ENCODE data around the gene PWWP2B.

Gene PWWP2B

GRCh38 chr10:132390921-132391675, 5.9 kb upstream of the PWWP2B start:
- Histone ChIP-seq H3K4me3 (ENCODE audit: low read depth, low read length, poor library complexity, severe bottlenecking) (no peak overlapping the region), H3K79me2 (ENCODE audit: insufficient read depth, low read length) (no peaks in the 10 kb centered on the region), H3K9me2 (ENCODE audit: low read depth, low read length) (no peaks in the 10 kb centered on the region), H3K4me2 (ENCODE audit: low read length) (no peak overlapping the region), H2AFZ (ENCODE audit: low read length) (no peak overlapping the region), H3F3A (ENCODE audit: insufficient read depth, low read length) (no peaks in the 10 kb centered on the region), H3K27me3 (ENCODE audit: insufficient read depth, low read length) (0 out of 2 replicates have a peak, but pooled peaks cover 6% of the 10 kb centered on the region), H3K9me3 (ENCODE audit: low read length) (no peaks in the 10 kb centered on the region), H4K20me1 (ENCODE audit: insufficient read depth, low read length) (no peaks in the 10 kb centered on the region), H3K4me1 (ENCODE audit: insufficient read depth, low read length, severe bottlenecking) (no peaks in the 10 kb centered on the region), H3K36me3 (ENCODE audit: insufficient read depth, low read length) (no peaks in the 10 kb centered on the region), H3K9ac (ENCODE audit: low read length) (no peak overlapping the region), H3K27ac (ENCODE audit: low read depth, low read length, poor library complexity, severe bottlenecking) (no peak overlapping the region)
- TF ChIP-seq, protein P1, sequence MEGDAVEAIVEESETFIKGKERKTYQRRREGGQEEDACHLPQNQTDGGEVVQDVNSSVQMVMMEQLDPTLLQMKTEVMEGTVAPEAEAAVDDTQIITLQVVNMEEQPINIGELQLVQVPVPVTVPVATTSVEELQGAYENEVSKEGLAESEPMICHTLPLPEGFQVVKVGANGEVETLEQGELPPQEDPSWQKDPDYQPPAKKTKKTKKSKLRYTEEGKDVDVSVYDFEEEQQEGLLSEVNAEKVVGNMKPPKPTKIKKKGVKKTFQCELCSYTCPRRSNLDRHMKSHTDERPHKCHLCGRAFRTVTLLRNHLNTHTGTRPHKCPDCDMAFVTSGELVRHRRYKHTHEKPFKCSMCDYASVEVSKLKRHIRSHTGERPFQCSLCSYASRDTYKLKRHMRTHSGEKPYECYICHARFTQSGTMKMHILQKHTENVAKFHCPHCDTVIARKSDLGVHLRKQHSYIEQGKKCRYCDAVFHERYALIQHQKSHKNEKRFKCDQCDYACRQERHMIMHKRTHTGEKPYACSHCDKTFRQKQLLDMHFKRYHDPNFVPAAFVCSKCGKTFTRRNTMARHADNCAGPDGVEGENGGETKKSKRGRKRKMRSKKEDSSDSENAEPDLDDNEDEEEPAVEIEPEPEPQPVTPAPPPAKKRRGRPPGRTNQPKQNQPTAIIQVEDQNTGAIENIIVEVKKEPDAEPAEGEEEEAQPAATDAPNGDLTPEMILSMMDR (IDR thresholded peaks at IDR 0.05; ENCODE audit: low read length) = no peak
- TF ChIP-seq EZH2 (IDR thresholded peaks at IDR 0.05; ENCODE audit: borderline replicate concordance, low read length) = no peak

DNA sequence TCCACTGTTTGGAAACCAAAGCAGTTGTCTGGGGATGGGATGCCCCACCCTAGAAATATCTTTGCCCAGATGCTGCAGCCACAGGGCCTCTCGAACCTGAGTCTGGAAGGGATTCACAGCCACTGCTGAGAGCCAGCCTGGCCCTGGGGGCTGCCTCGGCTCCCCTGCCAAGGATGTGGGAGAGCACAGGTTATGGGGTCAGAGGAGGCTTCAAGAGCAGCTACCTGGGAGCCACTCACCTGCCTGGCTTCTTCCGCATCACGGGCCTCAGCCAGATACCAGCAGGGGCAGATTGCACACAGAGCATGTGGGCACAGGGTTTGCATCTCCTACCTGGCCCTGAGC, 5.4 kb upstream of the PWWP2B start:
- H4K20me1 ChIP-seq (ENCODE audit: insufficient read depth, low read length) = no peaks in the 10 kb centered on the region
- H3K9me2 ChIP-seq (ENCODE audit: low read depth, low read length) = no peaks in the 10 kb centered on the region
- no peak overlapping the region for H3K4me2 ChIP-seq (ENCODE audit: low read length)
- H3K27me3 ChIP-seq (ENCODE audit: insufficient read depth, low read length) = 0 out of 2 replicates have a peak, but pooled peaks cover 6% of the 10 kb centered on the region
- TF ChIP-seq, protein P1 (IDR thresholded peaks at IDR 0.05; ENCODE audit: low read length) = no peak
- TF ChIP-seq EZH2 (IDR thresholded peaks at IDR 0.05; ENCODE audit: borderline replicate concordance, low read length) = no peak
- H3K9me3 ChIP-seq (ENCODE audit: low read length) = no peaks in the 10 kb centered on the region
- H2AFZ ChIP-seq (ENCODE audit: low read length) = no peak overlapping the region
- no peaks in the 10 kb centered on the region for H3K36me3 ChIP-seq (ENCODE audit: insufficient read depth, low read length)
- H3K27ac ChIP-seq (ENCODE audit: low read depth, low read length, poor library complexity, severe bottlenecking) = no peak overlapping the region
- H3K79me2 ChIP-seq (ENCODE audit: insufficient read depth, low read length) = no peaks in the 10 kb centered on the region
- no peaks in the 10 kb centered on the region for H3K4me1 ChIP-seq (ENCODE audit: insufficient read depth, low read length, severe bottlenecking)
- H3K9ac ChIP-seq (ENCODE audit: low read length) = no peak overlapping the region
- H3K4me3 ChIP-seq (ENCODE audit: low read depth, low read length, poor library complexity, severe bottlenecking) = no peak overlapping the region
- no peaks in the 10 kb centered on the region for H3F3A ChIP-seq (ENCODE audit: insufficient read depth, low read length)

DNA sequence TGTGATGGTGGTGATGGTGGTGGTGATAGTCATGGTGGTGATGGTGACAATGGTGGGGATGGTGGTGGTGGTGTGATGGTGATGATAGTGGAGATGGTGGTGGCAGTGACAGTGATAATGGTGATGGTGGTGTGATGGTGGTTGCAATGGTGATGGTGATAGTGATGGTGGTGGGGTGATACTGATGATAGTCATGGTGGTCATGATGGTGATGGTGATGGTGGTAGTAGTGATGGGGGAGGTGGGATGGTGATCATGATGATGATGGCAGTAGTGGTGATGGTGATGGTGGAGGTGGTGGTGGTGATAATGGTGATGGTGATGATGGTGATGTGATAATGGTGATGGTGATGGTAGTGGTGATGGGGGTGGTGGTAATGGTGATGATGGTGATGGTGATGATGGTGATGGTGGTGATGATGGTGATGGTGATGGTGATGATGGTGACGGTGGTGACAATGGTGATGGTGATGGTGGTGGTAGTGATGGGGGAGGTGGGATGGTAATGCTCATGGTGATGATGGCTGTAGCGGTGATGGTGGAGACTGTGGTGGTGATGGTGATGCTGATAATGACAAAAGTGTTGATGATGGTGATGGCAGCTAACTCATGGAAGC, 4.7 kb upstream of the PWWP2B start:
- Histone ChIP-seq H3K27ac (ENCODE audit: low read depth, low read length, poor library complexity, severe bottlenecking) (no peak overlapping the region), H3K79me2 (ENCODE audit: insufficient read depth, low read length) (no peaks in the 10 kb centered on the region), H4K20me1 (ENCODE audit: insufficient read depth, low read length) (no peaks in the 10 kb centered on the region), H2AFZ (ENCODE audit: low read length) (no peak overlapping the region), H3K4me3 (ENCODE audit: low read depth, low read length, poor library complexity, severe bottlenecking) (no peak overlapping the region), H3K27me3 (ENCODE audit: insufficient read depth, low read length) (0 out of 2 replicates have a peak, but pooled peaks cover 6% of the 10 kb centered on the region), H3K4me2 (ENCODE audit: low read length) (no peak overlapping the region), H3F3A (ENCODE audit: insufficient read depth, low read length) (no peaks in the 10 kb centered on the region), H3K36me3 (ENCODE audit: insufficient read depth, low read length) (no peaks in the 10 kb centered on the region), H3K9me2 (ENCODE audit: low read depth, low read length) (no peaks in the 10 kb centered on the region), H3K9ac (ENCODE audit: low read length) (no peak overlapping the region), H3K4me1 (ENCODE audit: insufficient read depth, low read length, severe bottlenecking) (no peaks in the 10 kb centered on the region), H3K9me3 (ENCODE audit: low read length) (no peaks in the 10 kb centered on the region)
- TF ChIP-seq, protein P1 (IDR thresholded peaks at IDR 0.05; ENCODE audit: low read length) = no peak
- no peak for TF ChIP-seq EZH2 (IDR thresholded peaks at IDR 0.05; ENCODE audit: borderline replicate concordance, low read length)

All from OCI-LY1 (cell line).